GM20431 (cell line): Measurements from ENCODE around the gene NCF4.

Experiments
- in situ Hi-C: fragments of 300-500 bp; cut with MseI, MboI; formaldehyde crosslinking; loops from one replicate; pipeline ENCODE4 v1.15.0; 2020; ENCODE audit warnings: low sequenced_read_pairs; ENCODE audit not compliant: unreplicated experiment

The NCF4 gene

DNA sequence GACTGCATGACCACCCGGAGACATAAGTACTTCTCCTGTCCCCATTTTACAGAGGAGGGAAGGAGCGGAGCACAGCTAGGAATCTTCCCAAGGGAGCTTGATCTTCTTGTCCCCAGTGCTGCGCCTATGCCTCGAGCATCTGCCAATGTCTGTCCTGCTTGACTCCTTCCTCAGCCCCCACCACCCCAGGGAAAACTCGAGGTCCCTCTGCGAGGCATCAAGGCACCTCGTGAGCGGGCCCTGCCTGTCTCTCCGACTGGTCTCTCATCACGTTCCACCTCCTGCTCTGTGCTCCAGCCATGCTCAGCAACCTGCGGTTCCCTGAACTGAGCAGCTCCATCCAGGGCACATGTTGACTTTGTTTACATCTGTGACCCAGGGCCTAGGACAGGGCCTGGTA lies 2.5 kb downstream of the NCF4 start:
- in situ Hi-C loops, result no loop called here

DNA sequence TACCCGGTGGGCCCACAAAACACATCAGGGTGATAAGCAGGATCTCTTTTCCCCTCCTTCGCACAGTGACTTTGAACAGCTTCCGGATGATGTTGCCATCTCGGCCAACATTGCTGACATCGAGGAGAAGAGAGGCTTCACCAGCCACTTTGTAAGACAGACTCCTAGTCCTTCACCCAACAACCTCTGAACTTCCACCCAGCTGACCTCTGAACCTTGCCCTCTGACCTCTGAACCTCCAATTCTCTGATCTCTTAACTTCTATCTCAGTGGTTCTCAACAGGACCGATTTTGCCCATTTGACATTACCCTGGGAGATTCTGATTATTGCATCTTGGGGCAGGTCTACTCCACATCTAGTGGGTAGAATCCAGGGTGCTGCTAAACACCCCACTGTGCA lies 3.2 kb downstream of the NCF4 start:
- in situ Hi-C loops, result no loop called here

DNA sequence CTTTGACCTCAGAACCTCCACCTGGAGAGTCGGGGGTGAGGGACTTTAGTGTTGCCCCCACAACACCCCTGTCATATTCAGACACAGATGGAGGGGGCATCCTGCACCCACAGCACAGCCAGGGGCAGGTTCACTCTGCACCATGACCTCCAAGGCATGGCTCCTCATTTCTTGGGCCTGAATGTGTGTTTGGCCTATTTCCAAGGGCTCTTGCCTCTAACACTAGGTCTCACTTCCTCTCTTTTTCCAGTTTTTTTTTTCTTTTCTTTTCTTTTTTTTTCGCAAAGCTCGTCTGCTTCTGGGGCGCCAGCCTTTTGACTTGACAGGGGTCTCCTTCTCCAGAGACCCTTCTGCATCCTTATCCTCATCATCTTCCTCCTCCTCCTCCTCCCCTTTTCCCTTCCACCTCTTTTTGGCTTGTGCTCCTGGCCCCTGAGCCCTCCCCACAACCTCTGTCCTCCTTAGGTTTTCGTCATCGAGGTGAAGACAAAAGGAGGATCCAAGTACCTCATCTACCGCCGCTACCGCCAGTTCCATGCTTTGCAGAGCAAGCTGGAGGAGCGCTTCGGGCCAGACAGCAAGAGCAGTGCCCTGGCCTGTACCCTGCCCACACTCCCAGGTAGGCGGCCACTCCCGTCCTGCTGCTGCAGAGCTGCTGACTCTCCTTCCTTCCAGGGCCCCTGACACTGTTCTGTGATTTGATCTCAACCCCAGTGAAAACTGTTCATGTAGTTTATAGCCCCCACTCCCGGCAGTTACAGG lies 3.8 kb downstream of the NCF4 start:
- in situ Hi-C loops, result no loop called here

DNA sequence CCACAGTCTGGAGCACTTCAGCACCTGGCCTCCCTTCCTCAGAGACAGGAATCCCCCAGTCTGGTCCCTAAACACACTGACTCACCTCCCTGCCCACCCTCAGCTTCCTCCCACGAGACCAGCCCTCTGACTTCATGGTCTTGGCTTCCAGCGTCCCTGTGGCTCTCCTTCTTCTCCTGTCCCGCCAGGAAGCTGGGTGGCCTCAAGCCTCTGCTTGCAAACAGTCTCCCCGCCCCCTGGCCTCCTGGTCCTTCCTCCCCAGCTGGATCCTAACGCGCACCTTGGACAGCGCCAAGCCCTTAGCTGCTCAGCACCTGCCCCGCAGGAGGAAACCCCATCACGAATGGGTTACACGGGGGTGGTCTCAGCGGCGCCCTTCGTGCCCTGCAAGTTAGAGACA lies 4.5 kb downstream of the NCF4 start:
- in situ Hi-C loops, result no loop called here

DNA sequence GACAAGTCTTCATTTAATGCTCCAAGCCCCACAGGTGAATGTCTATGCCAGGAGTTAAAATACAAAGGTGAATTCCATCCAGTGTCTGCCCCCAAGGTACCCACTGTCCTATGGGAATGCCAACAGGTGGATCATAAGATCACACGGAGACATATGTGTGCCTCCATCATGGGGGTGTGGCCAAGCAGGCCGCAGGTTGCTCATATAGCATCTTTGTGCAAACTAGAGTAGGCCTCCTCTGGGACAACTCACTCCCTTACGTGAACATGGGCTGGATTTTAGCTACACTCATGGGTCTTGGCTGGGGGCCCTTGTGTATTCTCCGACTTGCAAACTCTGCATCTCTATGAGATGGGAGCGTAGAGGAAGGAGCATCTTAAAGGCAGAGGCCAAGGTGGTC lies 6.9 kb downstream of the NCF4 start:
- in situ Hi-C loops, result no loop called here

DNA sequence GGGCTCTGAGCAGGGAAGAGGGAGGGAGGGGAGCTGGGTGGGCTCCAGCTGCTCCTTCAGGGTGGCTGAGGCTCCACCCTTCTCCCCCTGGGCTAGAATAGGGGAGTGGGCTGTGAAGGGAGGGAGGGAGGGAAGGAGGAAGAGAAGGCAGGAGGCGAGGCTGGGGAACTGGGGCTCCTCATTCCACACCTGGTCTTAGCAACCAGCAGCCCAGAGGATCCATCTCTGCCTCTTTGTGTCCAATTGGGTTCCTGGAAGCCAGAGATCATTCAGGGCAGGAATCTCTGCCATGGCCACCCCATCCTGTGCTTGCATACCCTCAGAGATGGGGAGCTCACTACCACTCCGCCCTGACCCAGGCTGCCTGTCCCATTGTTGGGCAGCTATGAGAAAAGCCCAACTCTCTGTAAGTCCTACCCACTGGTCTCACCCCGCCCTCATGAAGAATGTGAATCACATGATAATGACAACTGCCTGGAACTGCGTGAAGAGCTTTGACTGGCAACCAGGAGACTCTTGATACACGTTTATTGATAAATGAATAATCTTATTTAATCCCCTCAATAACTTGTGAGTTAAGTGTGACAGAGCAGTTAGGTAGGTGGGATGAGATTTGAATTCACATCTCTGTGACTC lies 7.9 kb downstream of the NCF4 start:
- in situ Hi-C loops, result no loop called here

DNA sequence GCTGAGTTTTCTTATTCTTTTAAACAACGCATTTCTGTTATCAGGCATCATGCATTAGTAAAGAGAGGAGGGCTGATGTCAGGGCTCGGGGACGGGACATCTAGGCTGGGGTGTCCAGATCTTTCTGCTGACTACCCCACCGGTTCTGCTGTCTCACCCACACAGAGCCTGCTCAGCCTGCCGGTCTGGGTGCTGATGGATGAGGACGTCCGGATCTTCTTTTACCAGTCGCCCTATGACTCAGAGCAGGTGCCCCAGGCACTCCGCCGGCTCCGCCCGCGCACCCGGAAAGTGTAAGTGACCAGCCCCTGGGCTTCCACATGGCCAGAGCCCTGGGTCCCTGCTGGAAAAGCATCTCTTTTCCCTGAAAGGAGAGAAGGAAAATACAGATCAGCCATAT lies 9.4 kb downstream of the NCF4 start:
- in situ Hi-C loops, result no loop called here

DNA sequence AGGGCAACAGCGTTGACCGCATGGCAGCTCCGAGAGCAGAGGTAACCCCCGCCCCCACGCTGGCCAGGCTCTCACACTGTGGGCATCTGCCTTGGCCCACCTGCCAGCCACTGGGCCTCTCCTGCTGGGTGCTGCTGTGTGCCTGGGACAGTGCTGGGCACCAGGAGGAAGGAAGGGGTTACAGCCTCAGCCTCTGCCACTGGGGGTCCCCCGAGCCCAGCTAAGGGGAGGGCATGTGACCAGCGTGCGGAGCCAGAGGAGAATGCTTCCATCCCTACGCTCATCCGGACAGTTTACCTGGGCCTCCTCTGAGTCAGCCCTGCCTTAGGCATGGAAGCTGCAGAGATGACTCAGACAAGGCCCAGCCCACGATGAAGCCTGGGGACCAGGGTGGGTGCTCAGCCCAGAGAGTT lies 10.9 kb downstream of the NCF4 start:
- in situ Hi-C loops, result no loop called here

DNA sequence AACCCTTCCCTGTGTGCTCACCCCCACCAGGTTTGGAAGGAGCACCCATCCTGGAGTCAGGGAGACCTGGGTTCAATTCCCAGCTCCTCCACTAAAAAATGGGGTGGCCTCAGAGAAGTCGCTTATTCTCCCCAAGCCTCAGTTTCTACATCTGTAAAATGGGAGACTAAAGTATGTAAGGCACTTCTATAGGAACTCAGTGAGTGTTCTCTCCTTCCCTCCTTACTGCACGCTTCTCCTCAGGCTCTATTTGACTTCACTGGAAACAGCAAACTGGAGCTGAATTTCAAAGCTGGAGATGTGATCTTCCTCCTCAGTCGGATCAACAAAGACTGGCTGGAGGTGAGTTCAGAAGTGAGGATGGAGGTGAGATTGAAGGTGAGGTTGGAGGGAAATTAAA lies 11.3 kb downstream of the NCF4 start:
- in situ Hi-C loops, result no loop called here

DNA sequence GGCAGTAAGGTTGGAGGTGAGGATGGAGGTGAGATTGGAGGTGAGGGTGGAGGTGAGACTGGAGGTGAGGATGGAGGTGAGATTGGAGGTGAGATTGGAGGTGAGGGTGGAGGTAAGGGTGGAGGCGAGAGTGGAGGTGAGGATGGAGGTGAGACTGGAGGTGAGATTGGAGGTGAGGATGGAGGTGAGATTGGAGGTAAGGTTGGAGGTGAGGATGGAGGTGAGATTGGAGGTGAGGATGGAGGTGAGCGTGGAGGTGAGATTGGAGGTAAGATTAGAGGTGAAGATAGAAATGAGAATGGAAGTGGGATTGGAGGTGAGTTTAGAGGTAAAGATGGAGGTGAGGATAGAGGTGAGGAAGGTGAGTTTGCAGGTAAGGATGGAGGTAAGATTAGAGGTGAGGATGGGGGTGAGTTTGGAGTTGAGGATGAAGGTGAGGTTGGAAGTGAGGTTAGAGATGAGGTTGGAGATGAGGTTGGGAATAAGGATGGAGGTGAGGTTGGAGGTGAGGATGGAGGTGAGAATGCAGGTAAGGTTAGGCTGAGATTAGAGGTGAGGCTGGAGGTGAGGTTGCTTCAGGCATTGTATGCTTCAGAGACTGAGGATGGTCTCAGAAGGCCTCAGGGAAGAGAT lies 12.2 kb downstream of the NCF4 start:
- in situ Hi-C loops, result no loop called here

DNA sequence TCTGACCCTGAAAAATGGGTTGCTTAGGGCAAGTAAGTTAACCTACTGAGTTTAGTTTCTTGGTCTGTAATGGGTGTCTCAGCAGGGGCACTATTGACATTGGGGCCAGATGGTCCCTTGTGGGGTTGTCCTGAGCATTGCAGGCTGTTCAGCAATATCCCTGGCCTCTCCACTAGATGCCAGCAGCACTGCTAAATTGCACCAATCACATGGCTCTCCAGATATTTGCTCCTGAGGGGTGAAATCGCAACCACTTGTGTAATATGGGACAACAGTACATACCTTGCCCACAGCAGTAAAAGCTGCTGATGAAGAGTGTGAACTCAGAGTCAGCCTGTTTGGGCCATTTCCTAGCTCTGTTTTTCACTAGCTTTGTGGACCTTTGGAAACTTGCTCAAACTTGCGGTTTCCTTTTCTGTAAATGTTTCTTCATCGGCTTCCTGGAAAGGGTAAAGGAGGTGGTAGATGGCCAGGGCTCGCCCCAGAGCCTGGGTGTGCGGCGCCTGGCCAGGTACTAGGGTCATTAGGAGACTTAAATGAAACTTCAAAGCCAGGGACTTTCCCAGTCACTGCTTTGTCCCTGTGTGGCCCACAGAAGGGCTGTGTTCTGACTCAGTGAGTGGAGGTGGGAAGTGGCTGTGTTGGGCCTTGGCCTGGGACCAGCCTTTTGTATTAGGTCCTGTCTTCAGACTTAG lies 13.0 kb downstream of the NCF4 start:
- in situ Hi-C loops, result no loop called here

DNA sequence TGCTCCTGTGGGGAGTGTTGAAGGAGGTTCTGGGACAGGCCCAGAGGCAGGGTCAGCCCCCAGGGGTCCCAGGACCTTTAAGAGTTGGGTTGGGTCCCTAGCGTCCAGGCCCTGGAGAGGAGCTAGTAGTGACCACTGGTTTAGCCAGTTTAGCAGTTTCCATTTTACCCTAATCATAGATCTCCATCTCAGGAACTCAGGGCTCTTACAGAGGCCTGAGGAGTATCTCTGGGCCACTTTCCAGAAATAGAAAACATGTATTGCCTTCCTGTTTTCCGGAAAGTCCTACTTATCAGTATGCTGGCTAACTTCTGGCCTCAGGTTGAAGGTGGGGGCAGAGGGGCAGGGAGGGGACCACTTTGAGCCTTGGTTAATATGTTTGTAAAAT lies 13.5 kb downstream of the NCF4 start:
- in situ Hi-C loops, result no loop called here

DNA sequence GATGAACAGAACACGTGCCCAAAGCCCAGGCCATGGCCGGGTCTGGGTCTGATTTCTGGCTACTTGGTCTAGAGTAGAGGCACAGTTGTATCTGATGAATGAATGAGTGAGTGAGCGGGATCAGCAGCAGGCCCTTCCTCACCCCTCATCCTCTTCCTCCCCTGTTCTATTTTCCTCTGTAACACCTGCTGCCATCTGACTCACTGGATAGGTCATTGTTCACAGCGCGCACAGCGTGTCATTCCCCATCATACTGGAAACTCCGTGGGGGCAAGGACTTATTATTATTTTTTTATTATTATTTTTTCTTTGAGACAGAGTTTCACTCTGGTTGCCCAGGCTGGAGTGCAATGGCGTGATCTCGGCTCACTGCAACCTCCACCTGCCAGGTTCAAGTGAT lies 13.9 kb downstream of the NCF4 start:
- in situ Hi-C loops, result no loop called here

DNA sequence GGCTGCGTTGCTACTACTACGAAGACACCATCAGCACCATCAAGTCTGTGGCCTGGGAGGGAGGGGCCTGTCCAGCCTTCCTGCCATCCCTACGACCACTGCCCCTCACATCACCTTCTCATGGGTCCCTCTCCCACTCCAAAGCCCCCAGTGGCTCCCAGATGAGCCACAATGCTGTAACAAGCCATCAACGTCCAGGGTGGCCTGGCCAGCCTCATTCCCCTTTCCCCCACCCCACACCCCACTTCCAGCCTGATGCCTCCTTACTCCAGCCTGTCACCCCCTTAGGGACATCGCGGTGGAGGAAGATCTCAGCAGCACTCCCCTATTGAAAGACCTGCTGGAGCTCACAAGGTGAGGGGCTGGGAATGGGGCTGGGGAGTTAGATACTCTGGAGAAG lies 14.9 kb downstream of the NCF4 start:
- in situ Hi-C loops, result no loop called here

DNA sequence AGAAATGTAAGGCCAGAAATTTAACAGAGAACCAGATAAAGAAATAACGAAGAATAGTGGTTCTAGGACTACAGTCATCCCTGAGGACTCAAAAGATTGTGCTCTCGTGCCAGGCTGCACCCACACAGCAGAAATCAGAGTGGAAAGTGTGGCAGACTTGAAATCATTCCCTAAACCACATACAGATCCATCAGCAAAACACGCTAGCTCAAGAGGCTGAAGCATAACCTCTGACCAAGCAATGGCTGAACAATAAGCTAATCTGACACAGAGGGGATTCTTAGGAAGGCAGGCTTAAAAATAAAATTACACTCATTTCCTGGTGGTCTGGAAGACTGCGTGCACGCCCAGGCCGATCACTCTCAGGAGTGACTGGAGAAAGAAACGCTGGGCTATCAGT lies 19.0 kb downstream of the NCF4 start:
- in situ Hi-C loops, result no loop called here

DNA sequence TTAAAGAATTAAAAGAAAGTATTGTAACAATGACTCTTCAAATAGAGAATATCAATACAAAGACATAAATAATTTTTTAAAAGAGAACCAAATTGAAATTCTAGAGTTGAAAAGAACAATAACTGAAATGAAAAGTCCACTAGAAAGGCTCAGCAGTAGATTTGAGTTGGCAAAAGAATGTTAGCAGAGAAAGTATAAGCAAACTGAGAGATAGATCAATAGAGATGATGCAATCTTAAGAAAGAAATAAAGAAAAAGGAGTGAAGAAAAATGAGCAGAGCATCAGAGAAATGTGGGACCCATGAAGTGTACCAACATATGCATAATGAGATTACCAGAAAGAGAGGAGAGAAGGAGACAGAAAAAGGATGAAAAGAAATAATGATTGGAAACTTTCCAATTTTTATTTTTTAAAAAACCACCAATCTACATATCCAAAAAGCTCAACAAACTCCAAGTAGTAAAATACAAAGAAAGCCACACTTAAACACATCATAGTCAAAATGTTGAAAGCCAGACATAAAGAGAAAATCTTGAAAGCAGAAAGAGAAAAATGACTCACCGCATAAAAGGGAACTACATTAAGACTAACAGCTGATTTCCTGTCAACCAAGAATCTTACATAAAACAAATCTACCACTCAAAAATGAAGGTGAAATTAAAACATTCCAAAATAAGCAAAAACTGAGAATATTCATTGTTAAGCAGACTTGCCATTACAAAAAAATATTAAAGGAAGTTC lies 20.9 kb downstream of the NCF4 start:
- in situ Hi-C loops, result no loop called here

DNA sequence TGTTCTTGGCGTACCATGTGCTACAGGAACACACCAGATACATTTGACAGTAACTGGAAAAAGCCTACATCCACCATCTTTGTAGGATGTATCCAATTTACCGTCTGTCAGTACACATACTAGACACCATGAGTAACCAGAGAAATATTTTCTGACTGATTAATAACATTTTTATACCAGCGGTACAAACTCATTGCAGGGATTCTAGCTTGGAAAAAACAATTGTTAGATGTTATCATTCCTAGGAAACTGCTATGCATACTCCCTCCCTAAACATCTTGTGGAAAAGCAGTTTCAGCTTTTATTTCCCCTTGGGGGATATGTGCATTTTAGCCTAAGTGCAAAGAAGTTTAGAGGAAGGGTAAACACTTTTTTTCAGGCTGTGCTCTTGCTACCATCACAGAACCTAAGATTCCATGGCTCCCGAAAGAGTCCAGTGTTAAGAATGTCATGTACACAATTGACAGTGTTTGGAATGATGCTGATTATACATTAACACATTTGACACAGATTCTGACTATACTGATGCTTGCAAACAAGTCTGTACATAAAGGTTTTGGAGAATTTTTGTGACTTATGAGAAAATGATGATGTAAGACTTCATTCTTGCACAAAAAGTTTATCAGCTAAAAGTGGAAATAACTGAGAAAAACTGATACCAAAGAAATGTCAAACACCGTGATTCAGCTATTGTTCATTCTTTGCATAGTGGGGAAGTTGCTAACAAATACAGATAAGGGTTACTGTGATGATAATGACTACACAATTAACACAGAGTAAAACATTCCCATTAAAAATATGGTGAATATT lies 23.7 kb downstream of the NCF4 start:
- in situ Hi-C loops, result no loop called here

DNA sequence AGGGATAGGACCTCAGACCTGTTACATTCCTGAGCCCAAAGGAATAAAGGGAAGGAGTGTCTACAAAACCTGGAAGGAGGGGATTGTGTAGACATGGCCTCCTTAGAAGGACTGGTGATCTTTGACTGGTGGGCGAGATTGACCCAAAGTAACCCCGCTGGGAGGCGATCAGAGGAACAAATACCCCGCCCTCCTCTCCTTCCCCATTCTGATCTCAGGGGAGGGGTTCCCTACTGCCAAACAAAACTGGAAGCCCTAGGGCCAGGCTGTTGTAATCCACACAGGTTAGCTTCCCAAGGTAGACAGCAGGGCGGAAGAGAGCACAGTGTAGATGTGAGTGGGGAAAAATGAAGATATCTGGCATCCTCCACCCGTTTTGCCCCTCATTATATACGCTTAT lies 24.7 kb downstream of the NCF4 start:
- in situ Hi-C loops, result no loop called here

DNA sequence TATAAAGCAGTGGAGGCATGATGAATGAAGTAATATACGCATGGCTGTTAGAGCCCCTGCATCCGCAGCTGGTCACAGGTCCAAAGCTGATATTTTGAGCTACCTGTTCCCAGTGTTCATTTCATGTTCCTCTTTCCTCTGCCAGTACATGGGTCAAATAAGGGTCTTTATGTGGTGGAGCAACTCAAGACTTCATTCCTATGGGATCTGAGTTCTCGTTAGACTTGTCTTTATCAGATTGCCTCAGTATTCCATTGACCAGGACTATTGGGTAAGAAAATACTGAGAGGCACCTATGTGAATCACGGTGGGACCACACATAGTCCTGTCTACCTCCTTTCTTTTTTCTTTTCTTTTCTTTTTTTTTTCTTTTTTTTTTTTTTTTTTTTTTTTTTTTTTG lies 25.2 kb downstream of the NCF4 start:
- in situ Hi-C loops, result no loop called here

DNA sequence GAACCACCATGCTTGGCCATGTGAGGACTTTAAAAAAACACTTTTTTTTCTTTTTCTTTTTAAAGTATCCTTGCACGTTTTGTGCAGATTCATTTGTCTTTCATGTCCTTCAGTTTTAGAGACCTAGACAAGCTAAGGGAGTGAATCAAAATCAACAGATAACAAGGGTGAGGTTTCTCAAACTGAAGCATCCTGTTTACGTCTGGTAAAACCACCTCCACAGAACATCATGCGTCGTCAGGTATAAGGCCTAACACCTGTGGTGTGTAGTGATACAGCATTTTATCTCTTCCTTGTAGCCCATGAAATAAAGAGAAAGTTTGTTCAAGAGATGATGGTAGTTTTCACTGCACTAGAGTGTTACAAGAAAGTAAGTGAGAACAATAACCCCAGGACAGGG lies 26.4 kb downstream of the NCF4 start:
- in situ Hi-C loops, result no loop called here
